Measurements from ENCODE around the gene CERS6.
"Not testable (repeated sequence)": the region's sequence is repeated elsewhere in the genome, so short reads cannot be mapped to it uniquely, and the experiment has no call there.

Gene CERS6

DNA sequence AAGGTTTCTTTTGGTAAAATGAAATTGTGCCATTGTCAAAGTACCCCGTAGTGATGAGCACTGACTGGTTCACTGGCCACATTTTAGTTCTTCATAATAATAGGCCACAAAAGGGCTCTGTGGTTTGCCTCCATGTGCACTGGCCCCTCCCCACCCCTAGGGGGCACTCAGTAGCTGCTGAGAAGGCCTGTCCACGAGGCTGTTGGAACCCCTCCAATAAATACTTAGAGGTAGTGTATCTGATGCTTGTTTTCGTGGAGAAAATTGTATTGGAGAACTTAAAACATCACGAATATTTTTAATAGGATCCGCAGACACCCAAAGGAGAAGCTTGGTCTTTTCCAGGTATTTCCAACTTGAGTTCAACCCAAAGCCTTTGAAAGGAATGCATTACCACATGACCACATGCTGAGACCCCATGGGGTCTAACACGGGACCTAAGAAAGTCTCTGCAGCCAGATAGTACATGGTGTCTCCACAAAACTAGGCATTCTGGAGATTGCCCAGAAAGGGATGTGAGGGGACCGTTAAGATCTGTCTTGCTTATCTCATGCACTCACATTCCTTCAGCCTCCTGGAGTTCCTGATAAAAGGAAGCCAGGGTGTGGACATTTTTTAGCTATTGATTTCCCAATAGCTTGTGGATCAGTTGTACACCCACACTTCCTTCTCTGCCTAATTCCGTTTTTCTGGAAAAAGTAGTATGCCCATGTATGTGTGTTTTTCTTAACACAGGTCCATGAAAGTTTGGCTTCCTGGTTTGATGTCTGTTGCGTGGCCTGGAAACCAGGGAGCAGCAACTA is 317.8 kb downstream of the CERS6 start:
- peak; percentile 38 for DNase-seq (ENCODE audit: low spot score)

DNA sequence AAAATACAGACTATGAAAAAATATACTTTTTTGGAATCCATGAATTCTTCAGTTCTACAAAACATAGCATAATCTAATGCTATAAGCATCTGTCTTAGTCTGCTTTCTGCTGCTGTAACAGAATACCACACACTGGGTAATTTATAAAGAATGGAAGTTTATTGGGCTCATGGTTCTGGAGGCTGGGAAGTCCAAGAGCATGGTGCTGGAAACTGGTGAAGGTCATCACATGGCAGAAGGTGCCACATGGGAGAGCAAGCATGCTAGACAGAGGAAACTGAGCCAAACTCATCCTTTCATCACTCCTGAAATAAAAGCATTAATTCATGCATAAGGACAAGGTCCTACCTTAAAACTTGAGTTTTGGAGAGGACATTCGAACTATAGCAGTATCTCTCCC is 319.8 kb downstream of the CERS6 start:
- no peak for DNase-seq (ENCODE audit: low spot score)

DNA sequence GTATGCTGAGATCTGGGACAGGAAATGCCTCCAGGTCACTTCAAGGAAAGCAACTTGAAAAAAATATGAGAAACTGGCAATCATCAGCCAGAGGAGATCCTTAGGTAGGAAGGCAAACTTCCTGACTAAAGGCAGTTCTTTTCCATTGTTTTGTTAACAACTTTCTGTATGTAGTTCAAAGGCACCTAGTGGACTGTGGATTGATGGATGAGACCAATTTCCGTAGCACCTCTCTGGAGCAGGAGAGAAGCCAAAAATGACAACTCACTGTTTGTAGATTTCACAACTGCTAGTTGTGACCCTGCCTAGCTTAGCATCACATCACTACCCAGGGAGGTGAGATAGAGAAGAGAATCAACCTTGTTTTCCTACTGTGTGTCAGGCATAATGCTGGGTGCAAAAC is 324.6 kb downstream of the CERS6 start:
- no peak for DNase-seq (ENCODE audit: low spot score)

DNA sequence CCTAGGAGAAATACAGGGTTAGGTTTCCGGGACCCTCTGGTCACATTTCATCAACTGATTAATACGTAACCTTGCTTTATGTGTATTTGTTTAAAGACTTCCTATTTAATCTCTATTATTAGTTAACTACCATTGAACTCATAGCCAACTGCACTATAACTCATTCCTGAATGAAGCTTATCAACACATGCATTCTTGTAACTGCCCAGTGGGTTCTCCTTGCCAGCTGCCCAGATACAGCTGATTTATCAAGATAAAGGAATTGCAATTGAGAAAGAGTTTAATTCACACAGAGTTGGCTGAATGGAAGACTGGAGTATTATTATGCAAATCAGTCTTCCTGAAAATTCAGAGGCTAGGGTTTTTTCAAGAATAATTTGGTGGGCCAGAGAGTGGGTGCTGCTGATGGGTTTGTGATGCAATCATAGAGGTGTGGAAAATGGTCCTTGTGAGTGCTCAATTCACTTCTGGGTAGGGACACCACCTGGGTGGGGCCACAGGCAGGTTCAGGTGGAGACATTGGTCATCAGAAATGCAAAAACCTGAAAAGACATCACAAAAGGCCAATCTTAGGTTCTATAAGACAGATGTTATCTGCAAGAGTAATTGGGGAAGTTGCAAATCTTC is 325.2 kb downstream of the CERS6 start:
- no peak for DNase-seq (ENCODE audit: low spot score)

DNA sequence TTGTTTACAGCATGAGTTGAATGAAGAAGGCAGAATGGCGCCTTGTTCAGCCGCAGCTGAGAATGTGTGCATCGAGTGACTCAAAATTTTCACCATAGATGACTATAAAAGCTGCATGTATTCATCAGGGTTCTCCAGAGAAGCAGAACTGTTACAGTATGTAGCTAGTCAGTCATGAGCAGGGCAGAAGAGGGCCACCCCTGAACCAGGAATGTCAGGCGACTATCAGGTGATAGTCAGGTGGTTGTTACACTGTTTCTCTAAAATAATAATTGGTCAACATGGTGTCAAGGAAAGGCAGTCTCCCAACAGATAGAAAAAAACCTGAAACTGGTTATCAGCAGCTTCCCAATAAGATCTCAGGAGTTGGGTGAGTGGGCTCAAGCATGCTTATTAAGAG is 326.2 kb downstream of the CERS6 start:
- DNase-seq (ENCODE audit: low spot score) = no peak

DNA sequence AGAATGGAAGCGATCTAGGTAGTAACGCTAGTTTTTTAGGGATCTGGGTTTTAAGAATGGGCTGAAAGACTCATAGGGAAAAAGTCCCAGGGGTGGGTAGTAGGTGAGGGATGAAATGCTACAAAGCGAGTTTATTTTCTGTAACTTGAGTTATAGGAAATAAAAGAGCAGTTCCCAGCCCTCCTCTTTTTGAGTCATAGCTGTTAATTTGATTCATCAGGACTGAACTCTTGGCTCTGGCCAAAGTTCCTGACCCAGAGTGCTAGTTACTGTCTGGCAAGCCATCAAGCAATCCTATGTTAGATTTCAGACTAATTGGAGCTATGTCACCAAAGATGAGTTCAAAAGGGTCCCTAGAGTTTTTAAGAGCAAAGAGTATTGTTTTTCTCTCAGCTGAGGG is 328.9 kb downstream of the CERS6 start:
- no peak for DNase-seq (ENCODE audit: low spot score)

DNA sequence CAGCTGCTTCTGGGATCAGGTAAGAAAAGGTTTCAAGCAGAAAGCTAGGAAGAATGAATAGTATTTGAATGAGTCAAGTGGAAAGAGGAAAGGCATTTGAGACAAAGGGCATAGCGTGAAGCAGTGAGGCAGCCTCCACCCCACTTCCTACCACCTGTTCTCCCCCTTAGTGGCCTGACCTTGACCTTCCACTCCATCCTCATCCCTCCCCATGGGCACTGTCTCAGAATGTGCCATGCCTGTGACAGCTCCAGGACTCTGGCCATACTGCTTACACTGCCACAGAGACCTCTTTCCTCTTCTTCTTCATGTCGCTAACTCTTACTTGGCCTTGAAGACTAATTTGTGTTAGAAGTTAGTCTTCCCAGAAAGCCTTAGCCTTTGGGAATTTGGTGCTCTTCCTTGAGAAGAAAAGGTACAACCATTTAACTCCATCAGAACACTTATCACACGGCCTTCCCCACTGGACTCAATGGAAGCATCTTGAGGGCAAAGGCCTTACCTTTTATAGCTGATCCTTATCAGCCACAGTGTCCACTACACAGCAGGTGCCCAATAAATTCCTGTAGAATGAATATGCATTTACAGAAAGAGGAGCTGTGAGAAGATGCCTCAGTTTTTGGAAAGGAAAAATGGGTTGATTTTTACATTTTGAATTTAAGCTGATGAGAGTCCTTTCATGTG is 331.2 kb downstream of the CERS6 start:
- no peak for DNase-seq (ENCODE audit: low spot score)

DNA sequence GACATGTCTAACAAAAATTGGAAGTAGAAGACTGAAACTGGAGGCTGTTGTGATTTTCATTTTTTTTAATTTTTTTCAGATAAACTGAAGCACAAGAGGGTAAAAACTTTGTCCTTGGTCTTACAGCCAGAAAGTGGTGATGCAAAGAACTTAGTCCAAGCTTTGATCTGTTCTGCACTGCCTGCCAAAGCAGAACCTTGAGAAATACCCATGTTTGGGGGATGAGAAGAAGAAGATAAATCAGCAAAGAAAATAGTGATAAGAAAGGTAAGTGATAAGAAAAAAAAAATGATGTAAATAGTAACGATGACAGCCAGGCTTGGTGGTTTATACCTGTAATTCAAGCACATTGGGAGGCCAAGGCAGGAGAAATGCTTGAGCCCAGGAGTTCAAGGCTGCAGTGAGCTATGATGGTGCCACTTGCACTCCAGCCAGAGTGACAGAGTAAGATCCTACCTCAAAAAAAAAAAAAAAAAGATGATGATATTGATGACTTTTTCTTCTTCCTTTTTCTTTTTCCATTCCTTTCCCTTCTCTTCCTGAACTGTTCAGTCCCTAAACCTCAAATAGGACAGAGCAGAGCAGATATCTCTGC is 331.8 kb downstream of the CERS6 start:
- no peak for DNase-seq (ENCODE audit: low spot score)

DNA sequence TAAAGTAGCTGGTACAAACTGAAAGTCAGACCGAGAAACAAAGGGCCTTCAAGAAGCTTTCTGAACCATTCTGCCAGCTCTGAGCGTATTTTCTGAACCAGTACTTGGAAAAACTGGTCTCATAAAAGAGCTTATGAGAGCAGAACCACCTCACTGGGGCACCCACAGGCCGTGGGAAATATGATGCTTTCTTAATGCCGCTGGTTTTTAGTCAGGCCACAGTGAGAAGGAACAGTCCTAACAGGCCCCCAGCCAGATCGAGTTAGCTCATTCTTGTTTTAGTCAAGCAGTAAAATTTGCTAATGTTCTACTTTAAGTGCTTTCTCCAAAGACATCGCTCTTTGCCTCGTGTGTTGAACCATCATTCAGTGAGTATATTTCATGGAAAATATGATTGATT is 333.7 kb downstream of the CERS6 start:
- no peak for DNase-seq (ENCODE audit: low spot score)

DNA sequence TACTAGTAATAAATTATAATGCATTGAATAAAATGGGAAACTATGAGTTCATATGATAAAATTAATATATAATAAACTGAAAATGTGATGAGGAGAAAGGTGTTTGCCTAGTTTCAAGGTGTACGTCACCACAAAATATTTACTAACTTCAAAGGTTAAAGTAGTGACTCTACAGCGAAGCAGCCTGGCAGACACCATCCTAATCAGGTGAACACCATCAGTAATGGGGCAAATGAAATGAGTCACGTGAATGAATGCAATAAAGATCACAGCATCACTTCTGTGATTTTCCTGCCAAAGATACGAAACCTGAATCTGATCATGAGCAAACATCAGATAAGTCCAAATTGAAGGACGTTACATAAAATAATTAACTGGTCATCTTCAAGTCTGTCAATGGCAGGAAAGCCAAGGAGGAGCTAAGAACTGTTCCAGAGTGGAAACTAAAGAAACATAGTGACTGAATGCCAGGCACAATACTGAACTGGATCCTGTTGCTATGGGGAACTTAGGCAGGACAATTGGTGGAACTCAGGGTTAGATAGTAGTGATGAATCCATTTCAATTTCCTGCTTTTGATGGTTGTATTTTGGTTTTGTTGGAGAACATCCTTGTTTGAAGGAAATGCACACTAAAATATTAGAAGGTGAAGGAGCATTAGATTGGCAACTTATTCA is 334.3 kb downstream of the CERS6 start:
- no peak for DNase-seq (ENCODE audit: low spot score)

DNA sequence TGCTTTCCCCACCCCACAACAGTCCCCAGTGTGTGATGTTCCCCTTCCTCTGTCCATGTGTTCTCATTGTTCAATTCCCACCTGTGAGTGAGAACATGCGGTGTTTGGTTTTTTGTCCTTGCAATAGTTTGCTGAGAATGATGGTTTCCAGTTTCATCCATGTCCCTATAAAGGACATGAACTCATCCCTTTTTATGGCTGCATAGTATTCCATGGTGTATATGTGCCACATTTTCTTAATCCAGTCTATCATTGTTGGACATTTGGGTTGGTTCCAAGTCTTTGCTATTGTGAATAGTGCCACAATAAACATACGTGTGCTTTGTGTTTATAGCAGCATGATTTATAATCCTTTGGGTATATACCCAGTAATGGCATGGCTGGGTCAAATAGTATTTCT is 335.1 kb downstream of the CERS6 start:
- not testable (repeated sequence) for DNase-seq (ENCODE audit: low spot score)

DNA sequence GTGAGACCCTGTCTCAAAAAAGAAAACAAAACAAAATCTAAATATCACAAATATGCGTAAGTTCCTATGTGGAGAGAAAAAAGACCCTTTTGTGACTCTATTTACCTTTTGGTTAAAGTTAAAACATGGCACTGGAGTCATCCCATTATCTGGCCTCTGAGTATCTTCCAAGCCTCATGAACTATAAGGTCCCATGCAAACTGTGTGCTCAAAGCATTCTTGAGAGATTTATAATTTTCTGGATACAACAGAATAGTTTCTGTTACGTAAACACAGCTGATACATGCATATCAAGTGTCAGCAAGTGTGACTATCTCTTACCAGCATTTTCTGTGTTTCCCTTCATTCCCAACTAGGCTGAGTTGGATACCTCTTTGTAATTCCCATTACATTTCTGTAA is 337.5 kb downstream of the CERS6 start:
- no peak for DNase-seq (ENCODE audit: low spot score)

DNA sequence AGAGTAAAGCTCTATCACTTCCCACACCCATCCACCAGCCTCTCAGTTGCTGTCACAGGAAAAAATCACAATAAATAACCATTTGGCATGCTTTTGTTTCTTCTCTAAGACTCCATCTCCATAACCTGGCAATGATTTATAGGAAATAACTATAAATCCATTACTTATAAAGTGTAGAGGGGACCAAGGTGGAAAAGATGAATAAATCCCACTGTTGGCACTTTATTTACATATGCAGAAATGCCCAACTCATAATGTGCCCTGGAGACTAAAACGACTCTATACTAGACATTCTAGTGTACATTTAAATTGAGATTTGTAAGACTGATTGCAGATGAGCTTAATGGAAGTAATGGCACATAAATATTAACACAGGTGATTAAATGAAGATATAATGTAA is 338.9 kb downstream of the CERS6 start:
- no peak for DNase-seq (ENCODE audit: low spot score)

DNA sequence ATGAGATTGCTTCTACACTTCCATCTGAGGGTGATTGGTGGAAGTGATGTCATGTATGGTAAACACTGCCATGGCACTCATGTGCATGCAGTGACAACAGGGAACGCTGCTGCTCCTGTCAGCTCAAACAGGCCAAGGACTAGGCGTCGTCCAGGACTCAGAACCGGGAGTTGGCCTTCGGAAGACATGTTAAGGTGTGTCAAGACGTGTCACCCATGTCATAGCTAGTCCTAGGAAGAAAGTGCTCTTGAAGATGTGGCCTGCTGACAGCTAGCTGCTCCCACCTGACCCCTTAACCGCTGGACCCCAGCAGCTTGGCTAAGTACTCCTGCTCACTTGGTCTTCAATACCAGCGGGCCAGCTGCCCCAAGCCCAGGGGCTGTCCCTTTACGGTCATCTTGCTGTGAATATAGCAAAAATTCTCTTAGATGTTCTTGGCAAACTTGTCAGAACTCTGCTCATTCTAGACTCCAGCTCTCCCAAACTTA is 340.1 kb downstream of the CERS6 start:
- DNase-seq (ENCODE audit: low spot score) = no peak

DNA sequence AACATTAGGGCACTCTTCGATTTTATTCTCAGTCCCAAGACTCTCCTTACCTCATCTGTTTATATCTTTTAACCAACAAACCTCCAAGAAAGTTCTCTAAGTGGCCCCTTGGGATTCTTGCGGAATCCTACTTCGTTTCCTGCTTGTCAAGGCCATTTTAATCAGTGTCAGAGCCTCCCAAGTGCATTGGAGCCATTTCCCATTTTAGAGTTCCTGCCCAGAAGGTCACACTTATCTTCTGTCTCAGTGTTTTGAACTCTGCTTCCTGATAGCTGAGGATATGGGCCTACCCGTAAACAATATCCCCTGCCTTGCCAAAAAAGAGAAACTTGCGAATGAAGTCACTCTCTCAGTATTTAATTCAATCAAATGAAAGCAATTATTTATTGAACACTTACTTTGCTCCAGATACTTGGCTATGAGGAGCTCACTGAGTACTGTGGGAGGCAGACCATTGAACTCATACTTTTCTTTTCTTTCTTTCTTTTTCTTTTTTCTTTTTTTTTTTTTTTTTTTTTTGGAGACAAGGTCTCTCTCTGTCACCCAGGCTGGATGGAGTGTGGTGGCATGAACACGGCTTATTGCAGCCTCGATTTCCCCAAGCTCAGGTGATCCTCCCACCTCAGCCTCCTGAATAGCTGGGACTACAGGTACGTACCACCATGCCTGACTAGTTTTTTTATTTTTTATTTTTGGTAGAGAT is 340.7 kb downstream of the CERS6 start:
- DNase-seq (ENCODE audit: low spot score) = no peak

DNA sequence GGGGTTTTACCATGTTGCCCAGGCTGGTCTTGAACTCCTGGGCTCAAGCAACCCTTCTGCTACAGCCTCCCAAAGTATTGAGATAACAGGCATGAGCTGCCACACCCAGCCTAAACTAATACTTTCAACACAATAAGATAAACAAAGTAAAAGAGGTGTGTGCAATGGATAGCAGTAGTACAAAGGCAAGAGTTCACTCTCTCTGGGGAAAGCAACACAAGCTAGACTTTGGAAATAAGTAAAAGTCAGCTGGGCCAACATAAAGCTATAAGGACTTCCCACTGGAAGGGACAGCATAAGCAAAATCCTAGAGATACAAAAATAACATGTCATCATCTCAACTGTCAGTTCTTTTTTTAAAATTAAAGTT is 341.2 kb downstream of the CERS6 start:
- no peak for DNase-seq (ENCODE audit: low spot score)

DNA sequence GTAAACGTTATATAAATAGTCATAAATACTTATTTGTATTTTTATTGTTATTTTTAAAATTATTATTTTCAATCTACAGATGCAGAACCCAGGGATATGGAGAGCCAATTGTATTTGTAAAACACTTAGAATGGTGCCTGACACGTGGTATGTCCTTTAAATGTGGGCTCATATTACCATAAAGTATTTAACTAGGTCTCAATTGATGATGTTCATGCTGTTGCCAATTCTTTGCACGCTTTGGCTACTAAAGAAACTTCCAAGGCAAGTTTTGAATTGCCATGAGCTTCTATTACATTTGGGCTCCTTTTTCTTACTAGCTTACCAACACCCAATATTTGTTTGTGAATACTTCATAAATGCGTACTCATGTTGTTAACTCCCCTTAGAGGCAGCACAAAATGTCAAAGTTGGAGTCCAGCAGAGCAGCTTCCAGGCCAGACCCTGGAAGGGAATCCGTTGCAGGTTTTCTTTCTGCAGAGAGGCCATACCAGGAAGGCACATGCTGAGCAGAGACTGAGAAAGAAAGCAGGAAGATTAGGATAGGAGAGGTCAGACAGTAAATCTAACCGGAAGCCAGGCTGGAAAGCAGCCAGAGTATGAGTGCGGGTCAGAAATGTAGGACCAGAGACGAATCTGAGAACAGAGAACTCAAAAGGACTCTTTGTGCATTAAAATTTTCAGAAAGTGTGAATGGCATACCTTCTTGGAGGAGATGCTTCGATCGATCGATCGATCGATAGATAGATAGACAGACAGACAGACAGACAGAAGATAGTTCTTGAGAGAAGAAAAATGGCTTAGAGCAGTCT is 342.2 kb downstream of the CERS6 start:
- DNase-seq (ENCODE audit: low spot score) = no peak

DNA sequence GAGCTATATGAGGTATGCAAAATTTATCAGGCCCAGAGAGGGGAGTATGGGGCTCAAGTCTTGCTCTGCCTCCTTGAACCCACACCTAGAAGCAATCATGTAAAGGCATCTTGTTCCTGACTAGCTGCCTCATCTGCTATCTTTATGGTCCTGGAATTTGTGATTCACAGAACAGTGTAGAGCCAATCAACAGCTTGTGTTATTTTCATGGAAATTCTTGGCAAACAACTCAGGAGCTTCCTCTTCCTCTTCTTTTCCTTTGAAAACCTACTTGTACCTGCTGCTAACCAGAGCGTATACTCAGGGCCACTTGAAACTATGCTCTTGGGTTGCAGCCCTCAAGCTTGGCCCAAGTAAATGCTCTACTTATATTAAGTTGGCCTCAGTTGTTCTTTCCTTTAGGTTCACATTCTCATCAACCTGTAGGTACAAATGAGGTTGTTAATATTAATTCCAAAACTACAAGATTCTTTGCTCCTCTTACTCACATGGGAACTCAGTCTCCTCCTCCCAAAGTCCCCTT is 342.9 kb downstream of the CERS6 start:
- DNase-seq (ENCODE audit: low spot score) = no peak

DNA sequence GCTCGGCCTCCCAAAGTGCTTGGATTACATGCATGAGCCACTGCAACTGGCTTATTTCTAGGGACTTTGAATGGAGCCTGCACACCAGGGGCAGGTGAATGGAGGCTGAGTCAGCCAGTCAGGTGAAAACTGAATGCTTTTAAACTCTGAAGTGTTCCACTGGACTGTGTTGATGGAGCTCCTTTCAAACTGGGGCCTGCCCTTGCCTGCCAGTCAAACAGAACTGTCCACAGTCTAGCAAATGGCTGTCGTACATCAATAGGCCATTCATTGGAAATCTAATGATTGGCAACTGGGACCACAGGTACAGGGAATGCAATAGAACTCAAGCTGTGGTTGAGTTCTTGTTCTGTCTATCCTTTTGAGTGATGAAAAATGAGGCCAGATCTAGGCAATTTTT is 345.4 kb downstream of the CERS6 start:
- no peak for DNase-seq (ENCODE audit: low spot score)
